GOT3 (cell line): Measurements from ENCODE around the gene PCBD1.

ENCODE experiments used
- DNase-seq: peaks from one replicate; lab custom pipeline; 2025; ENCODE audit warnings: mixed read lengths; lab: John Stamatoyannopoulos, UW

PCBD1 gene

DNA sequence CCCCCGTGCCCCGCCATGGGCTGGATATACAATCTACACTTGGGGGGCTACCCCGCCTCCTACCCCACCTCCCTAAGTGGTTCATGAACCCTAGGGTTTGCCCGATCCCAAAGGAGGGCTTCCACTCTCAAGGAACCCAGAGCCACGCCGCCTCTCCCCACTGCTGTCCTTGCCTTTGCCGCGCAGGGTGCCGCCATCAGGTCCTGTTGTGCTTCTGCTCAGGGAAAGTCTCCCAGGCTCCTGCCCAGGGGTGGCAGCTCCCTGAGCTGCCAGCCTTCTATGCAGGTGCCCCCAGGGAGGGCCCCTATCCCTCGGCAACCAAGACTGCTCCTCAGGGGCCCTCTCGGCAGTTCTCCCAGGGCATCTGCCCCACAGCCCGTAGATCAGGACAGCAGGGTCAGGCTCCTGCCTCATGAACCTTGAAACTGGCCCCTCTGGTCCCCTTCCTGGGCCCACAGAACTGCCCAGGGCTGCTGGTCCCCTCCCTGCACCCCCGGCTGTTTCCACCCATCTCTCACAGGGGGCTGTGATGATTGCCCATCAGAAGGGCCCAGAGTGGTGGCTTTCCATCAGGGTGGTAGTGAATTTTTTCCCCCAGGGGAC lies 13.0 kb upstream of the PCBD1 start:
- no peak for DNase-seq

DNA sequence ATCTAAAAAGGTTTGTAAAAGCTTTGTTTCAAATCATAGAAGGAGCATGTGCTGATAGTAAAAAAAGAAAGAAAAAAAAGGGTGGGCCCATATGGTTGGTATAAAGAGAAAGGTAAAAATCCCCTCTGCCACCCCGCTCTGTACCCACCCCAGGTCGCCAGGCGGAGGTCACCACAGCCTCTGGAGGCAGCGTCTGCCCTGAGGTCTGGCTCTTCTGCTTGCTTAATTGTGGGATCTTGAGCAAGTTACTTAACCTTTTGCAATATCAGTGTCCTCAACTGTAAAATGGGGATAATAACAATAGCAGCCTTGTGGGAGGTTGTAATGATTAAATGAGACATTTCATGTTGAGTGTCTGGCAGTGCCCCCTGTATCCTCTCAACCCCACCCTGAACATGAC lies 10.7 kb upstream of the PCBD1 start:
- no peak for DNase-seq

DNA sequence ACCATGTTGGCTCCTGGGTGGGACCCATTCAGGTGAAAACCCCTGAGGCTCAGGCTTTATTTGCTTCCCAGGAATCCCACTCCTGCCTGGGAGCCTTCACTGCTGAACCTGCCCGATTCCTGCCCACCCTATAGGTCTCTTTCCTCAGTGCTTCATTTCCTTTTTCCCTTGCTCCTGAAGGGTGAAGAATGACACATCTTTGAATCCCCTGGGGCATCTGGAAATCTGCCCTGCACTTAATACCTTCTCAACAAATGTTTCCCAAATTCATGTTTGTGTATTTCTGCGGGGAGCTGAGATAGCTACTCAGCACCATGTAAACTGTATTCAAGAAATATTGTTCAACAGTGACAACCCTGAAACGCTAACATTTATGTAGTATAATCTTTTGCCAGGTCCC lies 10.3 kb upstream of the PCBD1 start:
- no peak for DNase-seq

DNA sequence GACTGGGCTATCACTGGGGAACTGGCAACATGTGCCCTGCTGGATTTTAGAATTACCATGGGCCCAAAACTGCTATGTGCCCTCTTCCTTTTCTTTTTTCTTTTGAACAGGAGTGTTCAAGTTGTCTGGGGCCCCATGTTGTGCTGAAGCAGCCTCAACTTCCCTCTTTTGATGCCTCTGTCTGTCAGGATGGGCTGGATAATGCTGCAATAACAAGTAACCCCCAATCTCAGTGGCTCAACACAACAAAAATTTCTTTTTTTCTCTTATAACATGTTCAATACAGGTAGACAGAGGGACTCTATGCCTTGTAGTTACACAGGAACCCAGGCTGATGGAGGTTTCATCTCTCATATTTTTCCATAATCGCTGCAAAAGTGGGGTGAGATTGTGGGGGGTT lies 8.2 kb upstream of the PCBD1 start:
- DNase-seq: no peak

DNA sequence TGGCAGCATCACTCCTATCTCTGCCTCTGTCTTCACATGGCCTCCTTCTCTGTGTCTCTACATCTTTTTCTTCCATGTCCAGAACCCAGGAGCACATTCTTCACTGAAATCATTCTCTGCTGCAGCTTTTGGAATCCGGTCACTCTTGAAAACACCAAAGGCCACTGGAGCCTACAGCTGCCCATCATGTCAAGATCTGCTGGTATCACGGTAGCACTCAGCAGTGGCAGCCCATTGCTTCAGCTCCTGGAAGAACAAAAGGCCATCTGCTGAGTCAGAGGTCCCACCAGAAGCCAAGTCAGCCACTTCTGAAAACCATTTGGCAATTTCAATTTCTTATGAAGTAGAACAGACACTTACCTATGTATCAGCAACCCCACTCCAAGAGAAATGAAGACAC lies 6.1 kb upstream of the PCBD1 start:
- DNase-seq: no peak

DNA sequence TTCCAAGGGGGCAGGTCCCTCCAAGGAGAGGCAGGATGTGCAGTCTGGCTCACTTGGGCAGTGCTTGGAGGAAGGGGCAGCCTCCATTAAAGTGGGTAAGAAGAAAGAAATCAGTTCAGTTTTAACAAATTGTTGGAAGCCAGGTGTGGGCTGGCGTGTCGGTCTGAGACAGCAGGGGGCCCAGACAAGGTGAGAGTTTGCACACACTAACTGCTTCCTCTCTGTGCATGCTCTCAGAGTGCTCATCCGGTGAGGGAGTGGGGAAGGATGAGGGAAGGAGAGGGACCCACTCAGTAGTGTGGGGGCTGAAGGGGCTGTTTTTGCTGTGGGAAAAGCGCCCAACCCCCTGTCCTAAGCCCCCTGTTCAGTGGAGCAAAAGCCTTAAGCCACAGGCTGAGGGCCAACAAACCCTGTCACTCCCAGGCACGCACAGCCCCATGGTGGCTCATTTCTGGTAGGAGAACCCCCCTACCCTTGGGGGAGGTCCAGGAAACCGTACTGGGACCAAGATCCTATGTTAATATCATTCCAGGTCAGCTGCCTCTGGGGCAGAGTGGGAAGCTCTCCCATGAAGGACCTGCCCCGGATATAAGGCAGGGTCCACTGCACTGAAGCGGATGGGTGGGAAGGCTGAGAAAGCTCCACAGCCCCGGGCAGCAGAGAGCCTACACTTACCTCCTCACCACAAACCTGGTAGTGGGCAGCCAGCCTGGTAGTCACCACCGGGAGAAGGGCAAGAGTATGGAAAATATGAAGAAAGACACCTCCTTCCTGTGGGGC lies 5.1 kb upstream of the PCBD1 start:
- DNase-seq: no peak

DNA sequence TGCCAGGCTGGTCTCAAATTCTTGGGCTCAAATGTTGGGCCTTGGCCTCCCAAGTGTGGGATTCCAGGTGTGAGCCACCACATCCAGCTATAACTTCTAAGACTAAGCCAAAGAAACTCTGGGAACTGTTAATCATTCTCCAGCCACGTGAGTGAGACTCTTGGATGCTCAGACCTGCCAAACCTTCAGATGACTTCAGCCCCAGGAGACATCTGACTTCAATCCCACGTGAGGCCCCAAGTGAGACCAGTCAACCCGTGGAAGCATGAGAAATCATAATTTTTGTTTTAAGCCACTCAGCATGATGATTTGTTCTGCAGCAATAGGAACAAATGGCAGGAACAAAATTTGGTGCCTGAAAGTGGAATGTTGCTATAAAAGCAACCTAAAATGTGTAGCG lies 4.3 kb upstream of the PCBD1 start:
- DNase-seq: no peak

DNA sequence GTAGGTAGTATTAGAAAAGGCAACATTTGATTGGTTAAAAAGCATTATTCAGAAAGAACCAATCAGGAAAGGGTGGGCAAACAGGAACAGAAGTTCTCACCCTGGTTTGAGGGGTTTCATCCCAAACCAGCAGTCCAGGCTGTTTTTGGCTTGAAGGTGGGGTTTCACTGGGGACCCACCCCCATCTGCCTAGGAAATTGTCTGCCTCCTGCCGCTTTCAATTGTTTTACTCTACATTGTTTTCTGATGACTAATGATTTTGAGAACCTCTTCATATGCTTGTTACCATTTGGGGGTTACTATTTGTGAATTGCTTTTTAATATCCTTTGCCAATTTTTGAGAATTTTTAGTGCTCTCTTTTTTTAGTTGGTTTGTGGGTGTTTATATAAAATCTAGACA lies 3.3 kb upstream of the PCBD1 start:
- no peak for DNase-seq

DNA sequence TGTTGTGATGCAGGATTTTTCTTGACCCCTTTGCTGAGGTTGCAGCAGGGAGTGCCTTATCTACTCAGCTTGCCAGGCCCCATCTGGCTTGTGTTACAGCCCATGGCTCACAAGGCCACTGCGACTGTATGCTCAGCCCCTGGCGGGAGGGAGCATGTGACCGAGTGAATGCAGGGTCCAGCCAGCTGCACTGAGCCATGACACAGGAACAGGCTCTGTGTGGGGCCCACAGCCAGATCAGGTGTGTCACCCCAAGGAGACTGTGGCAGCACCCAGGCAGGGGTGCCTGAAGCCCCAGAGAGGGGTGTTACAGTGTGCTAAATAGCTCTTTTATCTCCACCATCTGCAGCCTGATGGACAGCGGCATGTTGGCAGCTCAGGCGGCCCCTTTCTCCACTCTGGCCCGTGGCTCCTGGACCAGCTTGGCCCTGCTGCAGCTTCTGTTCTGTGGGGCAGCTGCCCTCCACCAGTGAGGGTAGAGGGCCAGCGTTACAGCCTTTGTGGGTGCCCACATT lies 2.6 kb upstream of the PCBD1 start:
- no peak for DNase-seq

DNA sequence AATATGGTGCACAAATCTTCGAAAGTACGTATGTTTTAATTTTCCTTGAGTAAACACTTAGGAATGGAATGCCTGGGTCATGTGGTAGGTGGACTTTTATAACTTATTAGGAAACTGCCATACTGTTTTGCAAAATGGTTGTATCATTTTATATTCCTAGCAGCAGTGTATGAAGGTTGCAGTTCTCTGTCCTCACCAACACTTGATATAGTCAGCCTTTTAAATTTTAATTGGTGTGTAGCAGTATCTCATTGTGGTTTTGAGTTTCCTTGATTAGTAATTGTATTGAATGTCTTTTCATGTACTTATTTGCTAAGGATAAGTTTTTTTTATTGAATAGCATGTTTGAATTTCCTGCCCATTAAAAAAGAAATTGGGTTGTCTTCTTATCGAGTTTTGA lies 926 bp upstream of the PCBD1 start:
- no peak for DNase-seq

DNA sequence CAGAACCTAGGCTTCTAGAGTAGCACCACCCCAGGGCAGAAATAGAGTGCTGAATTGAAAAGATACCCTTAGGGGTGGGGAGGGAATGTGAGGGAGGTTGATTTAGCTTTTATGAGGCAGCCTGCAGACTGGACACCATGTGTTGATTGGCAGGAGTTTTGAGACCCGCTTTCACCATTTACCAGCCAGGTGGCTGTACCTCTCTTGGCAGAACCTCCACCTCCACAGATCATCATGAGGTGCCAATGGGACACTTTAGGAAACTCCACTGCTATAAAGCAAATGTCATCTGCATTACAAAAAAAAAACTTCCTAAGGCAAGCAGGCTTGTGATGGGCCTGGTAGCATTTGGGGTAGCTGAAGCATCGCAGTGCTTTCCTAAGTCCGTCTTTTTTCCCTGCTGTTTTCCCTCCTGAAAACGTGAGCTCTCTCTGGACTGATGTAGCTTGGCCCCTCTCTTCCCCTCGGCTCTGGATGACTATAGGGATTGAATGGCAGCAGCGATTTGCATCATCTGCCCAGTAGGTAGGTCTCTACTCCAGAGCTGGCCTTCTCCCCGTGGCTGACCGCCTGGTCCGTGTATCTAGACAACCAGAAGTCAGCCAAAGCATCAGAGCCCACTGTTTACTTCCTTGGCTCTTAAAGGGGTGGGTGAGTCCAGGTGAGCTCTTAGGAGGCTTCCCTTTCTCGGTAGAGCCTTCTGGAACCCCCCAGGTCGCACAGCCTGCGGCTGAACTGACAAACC lies 1.3 kb downstream of the PCBD1 start:
- no peak for DNase-seq

DNA sequence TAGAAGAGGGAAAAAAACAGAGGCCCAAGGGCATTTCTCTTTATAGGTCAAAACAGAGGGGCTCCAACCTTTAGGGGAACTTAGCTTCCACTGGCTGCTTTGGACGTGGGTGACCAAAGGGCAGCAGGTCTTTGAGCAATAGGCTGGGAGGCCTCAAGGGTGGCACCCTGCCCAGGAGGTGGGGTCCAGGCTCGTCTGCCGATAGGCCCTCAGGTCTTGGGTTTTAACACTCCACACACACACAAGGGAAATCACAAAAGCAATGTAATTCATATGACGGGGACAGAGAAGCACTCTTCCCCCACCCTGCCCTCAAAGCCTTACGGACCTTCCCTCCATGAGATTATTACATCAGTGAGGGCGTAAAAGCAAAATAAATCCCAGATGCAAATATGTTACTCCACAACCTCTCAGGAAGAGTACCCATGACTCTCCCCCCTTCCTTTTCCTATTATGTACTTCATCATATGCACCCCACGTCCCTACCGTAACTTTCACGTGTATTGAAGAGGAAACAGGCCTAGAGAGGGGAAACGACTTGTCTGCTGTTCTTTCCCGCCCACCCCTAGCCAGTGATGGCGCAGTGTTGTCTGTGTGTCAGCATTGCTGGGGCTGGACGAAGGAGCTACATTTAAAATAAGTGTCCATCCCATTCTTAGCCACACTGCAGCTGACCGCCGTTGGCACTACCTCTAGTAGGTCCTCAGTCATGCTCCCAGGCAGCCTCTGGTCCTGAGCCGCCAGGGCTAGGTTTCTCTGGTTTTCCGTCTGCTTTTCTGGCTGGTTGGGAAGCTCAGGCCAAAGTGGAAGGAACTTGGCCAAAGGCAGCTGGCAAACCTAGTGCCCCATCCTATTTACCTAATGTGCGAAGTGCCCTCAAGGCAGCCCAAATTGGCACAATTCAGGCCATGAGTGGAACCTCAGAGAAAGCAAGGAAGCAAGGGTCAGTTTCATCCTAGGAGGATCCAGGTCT lies 2.1 kb downstream of the PCBD1 start:
- DNase-seq: no peak

DNA sequence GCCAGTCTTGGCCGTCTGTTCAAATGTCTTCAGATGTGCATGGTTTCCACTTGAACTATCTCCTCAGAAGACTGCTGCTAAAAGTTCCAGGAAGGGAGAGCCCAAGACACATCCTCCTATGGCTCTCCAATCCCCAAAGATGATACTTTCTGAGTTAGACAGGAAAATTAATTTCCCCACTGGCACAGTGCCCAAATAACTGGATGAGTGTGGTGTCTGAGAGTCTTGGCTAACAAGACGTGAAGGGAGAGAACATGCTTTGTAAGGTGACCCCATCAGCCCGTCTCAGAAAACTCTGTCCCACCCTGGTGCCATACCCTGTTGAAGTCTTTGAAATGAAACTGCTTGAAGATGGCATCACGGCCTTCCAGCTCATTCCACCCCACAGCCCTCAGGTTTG lies 2.9 kb downstream of the PCBD1 start:
- no peak for DNase-seq

DNA sequence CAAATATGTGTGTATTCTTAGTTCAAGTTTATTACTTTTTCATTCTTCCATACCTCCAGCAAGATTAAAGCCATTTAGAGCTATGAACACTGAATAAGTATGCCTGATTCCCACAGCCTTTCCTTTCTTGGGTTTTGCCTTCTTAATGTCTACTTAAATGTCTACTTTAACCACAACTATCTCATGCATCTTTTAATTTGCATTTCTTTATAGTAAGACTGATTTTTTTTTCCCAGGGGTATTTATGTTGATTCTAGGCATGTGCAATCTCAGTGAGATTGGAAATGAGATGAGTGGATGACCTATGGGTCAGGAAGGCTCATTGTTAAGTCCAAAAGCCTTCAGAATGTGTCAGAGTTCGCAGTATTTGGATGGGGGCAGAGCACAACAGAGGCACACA lies 3.6 kb downstream of the PCBD1 start:
- no peak for DNase-seq

DNA sequence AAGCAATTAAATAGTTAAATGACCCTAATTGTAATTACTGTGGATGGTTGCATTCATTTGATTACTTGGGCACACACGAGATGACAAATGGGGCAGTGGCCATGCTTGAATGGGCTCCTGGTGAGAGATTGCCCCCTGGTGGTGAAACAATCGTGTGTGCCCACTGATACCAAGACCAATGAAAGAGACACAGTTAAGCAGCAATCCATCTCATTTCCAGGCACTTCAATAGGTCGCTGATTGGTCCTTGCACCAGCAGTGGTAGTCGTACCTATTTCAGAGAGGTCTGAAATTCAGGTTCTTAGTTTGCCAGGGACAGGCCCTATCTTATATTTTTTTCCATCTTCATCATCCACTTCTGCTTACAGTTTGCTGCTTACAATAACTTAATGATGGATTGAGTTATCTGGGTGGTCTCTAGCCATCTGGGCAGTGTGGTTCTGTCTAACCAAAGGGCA lies 8.3 kb downstream of the PCBD1 start:
- peak; percentile 11 for DNase-seq

DNA sequence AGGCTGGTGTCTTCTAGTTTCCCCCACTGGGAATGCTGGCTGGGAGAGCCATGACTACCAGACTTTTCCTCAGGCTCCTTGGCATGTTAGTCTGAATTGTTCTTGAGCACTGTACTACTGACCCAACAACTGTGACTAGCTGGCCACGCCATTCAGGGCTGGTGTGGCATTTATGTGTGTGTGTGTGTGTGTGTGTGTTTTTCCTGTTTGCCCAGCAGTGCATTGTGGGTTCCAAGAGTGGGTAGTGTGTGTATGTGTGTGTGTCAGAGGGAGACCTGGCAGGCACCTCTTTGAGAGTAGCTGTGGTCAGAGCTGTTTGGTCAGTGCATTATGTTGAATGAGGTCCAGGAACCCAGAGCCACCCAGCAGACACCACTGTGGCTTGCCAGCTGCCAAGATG lies 9.2 kb downstream of the PCBD1 start:
- DNase-seq: no peak

DNA sequence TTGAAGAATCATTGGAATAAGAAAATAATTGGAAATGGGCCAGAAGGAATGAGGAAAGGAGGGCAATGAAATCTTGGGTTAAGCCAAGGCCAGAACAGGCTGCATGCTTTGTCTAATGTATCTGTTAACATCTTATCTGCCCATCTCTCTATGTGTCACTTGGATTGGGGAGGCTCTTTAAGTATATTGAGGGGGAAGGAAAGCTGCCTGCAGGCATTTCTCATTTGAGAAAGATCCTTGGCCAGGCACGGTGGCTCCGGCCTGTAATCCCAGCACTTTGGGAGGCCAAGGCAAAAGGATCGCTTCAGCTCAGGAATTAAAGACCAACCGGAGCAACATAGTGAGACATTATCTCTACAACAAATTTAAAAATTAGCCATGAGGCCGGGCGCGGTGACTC lies 14.3 kb downstream of the PCBD1 start:
- DNase-seq: no peak

DNA sequence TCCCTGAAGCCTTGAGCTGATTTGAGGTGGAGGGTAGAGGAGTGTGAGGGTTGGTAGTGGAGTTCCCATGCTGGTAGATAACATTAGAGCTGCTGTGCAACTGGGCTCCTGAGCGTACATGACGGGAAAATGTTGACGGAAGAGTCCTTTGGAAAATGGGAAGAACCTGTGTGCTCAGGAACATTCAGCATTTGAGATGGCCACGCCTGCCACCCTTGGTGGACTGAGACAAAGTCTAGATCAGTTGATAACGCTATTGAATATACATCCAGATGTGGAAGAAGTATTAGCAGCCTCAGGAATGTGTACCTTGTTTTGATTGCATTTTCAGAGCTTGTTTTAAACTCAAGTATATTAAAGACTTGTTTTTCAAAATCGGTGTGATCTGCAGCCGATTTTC lies 16.1 kb downstream of the PCBD1 start:
- DNase-seq: no peak

DNA sequence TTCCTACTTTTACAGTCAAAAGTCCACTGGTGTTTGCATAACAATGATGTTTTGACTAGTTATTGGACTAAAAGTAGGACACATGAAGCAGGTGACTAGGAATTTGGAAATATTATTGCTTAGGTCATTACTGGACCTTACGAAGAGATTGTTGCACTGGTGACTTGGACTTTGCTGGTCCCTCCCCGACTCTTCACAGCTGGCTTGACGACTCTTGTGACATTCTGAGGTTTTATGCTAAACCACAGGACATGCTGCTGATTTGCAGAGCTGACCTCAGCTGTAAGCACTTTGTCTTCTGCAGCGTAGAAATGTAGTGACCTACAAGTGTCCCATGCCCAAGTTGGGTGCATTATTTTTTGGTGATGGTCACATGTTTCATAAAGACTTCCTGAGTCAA lies 21.9 kb downstream of the PCBD1 start:
- no peak for DNase-seq

DNA sequence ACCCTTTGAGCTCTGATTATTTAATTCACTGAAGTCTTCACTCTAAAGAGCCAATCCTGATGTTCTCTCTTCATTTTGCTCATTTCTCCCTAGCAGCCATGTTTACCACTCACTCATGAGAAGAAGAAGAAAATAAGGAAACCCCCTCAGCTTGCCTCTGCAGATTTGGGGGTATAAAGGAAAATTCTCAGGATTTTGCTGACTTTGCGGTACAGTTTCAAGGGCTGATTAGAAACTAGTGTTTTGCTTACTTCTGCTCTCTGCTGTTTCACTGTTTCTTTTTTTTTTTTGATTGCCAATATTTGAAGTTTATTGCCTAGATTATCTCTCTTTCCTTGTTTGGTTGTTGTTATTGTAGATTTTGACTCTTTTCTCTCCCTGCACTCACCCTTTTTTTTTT lies 23.4 kb downstream of the PCBD1 start:
- DNase-seq: no peak

DNA sequence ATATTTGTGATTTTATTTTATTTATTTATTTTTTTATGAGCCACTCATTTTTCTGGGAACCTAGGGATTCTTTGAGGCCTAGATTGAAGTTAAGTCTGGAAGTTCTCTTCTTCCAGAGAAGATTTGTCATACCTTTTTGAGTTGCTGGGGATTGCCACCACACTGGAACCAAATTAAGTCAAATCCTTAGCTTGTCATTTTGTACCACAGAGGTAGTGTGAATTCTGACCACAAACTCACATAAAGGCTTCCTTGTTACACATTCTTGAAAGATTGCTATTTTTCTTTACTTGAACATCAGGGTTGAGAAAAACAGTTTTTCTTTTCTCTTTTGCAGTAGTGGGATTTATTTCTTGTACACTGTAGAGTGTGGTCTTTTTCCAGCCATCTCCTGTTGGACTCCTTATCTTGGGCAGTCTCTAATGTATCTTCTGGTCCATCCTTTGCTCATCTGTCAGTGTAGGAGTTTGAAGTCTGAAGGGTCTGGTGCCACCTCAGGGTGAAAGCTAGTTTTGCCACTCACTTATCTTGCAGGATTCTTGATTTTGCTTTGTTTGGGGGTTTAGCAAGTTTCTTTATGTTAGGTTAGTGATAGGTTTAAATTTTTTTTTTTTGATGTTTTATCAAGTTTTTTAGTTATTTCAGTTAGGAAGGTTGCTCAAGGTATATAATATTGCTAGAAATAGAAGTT lies 24.8 kb downstream of the PCBD1 start:
- DNase-seq: no peak
